ENCODE results near the gene DNAJC5G. TPM values are rescaled to one million over a fixed set of nuclear protein-coding genes. Genes with fewer than 3 reads are reported as not detected.

DNAJC5G gene, protein sequence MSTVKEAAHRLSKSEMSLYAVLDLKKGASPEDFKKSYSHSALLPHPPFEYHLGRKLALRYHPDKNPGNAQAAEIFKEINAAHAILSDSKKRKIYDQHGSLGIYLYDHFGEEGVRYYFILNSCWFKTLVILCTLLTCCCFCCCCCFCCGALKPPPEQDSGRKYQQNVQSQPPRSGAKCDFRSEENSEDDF
- total RNA-seq = not detected

- Mint-ChIP-seq H3K27me3 (peaks cover 10% of the 10 kb centered on the region), H3K9me3 (no peaks in the 10 kb centered on the region), H3K27ac (no peak within 1 kb of the TSS), H3K36me3 (no peaks in the 10 kb centered on the region), H3K4me3 (no peak within 1 kb of the TSS), H3K4me1 (peaks cover 3% of the 10 kb centered on the region)
- no peak for DNase-seq
Measured at GRCh38 chr2:27275211-27276150, at the start of gene DNAJC5G. Gene DNAJC5G, plus strand, starts transcription at chr2:27275433. Its CDS starts 1,296 bp downstream, at chr2:27276729.

DNA sequence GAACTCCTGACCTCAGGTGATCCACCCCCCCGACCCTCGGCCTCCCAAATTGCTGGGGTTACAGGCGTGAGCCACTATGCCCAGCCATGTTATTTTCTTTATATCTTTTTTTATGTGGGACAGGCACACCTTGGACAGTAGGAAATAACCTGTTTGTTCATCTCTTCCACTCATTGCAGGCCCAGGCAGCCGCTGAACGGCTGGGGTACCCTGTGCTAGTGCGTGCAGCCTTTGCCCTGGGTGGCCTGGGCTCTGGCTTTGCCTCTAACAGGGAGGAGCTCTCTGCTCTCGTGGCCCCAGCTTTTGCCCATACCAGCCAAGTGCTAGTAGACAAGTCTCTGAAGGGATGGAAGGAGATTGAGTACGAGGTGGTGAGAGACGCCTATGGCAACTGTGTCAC, 49.7 kb upstream of the DNAJC5G start:
- peaks cover 29% of the 10 kb centered on the region for H3K36me3 Mint-ChIP-seq
- no peaks in the 10 kb centered on the region for H3K9me3 Mint-ChIP-seq
- no peaks in the 10 kb centered on the region for H3K27me3 Mint-ChIP-seq
- no peak overlapping the region for H3K4me3 Mint-ChIP-seq
- peaks cover 6% of the 10 kb centered on the region for H3K4me1 Mint-ChIP-seq
- no peak for DNase-seq
- H3K27ac Mint-ChIP-seq = no peak overlapping the region

GRCh38 chr2:27227501-27227900, 47.7 kb upstream of the DNAJC5G start:
- Mint-ChIP-seq H3K9me3 (no peaks in the 10 kb centered on the region), H3K27me3 (no peaks in the 10 kb centered on the region), H3K27ac (no peak overlapping the region), H3K4me1 (peaks cover 2% of the 10 kb centered on the region), H3K36me3 (peaks cover 22% of the 10 kb centered on the region), H3K4me3 (no peak overlapping the region)
- DNase-seq = no peak

- H3K4me3 Mint-ChIP-seq = no peak overlapping the region
- H3K27ac Mint-ChIP-seq = no peak overlapping the region
- peaks cover 23% of the 10 kb centered on the region for H3K36me3 Mint-ChIP-seq
- no peaks in the 10 kb centered on the region for H3K9me3 Mint-ChIP-seq
- DNase-seq = no peak
- H3K4me1 Mint-ChIP-seq = no peaks in the 10 kb centered on the region
- no peaks in the 10 kb centered on the region for H3K27me3 Mint-ChIP-seq
Measured at GRCh38 chr2:27231921-27232320, 43.3 kb upstream of the DNAJC5G start.

- Mint-ChIP-seq H3K27ac (no peak overlapping the region), H3K4me1 (no peaks in the 10 kb centered on the region), H3K36me3 (peaks cover 29% of the 10 kb centered on the region), H3K4me3 (no peak overlapping the region), H3K9me3 (no peaks in the 10 kb centered on the region), H3K27me3 (no peaks in the 10 kb centered on the region)
- DNase-seq = no peak
Measured at GRCh38 chr2:27233341-27233740, 41.9 kb upstream of the DNAJC5G start.

DNA sequence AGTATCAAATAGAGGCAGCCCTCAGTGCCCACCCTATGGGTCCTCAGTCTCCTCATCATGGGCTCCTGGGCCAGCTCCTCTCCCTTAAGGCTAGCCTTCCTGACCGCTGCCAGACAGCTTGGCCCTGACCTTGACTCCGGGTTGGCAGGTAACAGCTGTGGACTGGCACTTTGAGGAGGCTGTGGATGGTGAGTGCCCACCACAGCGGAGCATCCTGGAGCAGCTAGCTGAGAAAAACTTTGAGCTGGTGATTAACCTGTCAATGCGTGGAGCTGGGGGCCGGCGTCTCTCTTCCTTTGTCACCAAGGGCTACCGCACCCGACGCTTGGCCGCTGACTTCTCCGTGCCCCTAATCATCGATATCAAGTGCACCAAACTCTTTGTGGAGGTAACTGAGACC, 39.1 kb upstream of the DNAJC5G start:
- Mint-ChIP-seq H3K4me3 (no peak overlapping the region), H3K27ac (no peak overlapping the region), H3K9me3 (no peaks in the 10 kb centered on the region), H3K27me3 (no peaks in the 10 kb centered on the region), H3K36me3 (peaks cover 45% of the 10 kb centered on the region), H3K4me1 (no peaks in the 10 kb centered on the region)
- DNase-seq = no peak

GRCh38 chr2:27236626-27237025, 38.6 kb upstream of the DNAJC5G start:
- no peaks in the 10 kb centered on the region for H3K27me3 Mint-ChIP-seq
- H3K4me3 Mint-ChIP-seq = no peak overlapping the region
- no peak for DNase-seq
- peaks cover 42% of the 10 kb centered on the region for H3K36me3 Mint-ChIP-seq
- no peaks in the 10 kb centered on the region for H3K4me1 Mint-ChIP-seq
- H3K9me3 Mint-ChIP-seq = no peaks in the 10 kb centered on the region
- no peak overlapping the region for H3K27ac Mint-ChIP-seq

- Mint-ChIP-seq H3K4me3 (no peak overlapping the region), H3K36me3 (peaks cover 42% of the 10 kb centered on the region), H3K27ac (no peak overlapping the region), H3K27me3 (no peaks in the 10 kb centered on the region), H3K4me1 (no peaks in the 10 kb centered on the region), H3K9me3 (no peaks in the 10 kb centered on the region)
- DNase-seq = no peak
Measured at GRCh38 chr2:27237341-27237945, 37.8 kb upstream of the DNAJC5G start.

- Mint-ChIP-seq H3K4me3 (no peak overlapping the region), H3K9me3 (no peaks in the 10 kb centered on the region), H3K27me3 (no peaks in the 10 kb centered on the region), H3K27ac (no peak overlapping the region), H3K36me3 (peaks cover 32% of the 10 kb centered on the region), H3K4me1 (no peaks in the 10 kb centered on the region)
- DNase-seq = no peak
Measured at GRCh38 chr2:27238976-27239375, 36.3 kb upstream of the DNAJC5G start.

GRCh38 chr2:27240406-27240805, 34.8 kb upstream of the DNAJC5G start:
- H3K4me1 Mint-ChIP-seq = no peaks in the 10 kb centered on the region
- no peak overlapping the region for H3K27ac Mint-ChIP-seq
- H3K36me3 Mint-ChIP-seq = peaks cover 27% of the 10 kb centered on the region
- H3K9me3 Mint-ChIP-seq = no peaks in the 10 kb centered on the region
- no peak overlapping the region for H3K4me3 Mint-ChIP-seq
- DNase-seq = no peak
- H3K27me3 Mint-ChIP-seq = no peaks in the 10 kb centered on the region

DNA sequence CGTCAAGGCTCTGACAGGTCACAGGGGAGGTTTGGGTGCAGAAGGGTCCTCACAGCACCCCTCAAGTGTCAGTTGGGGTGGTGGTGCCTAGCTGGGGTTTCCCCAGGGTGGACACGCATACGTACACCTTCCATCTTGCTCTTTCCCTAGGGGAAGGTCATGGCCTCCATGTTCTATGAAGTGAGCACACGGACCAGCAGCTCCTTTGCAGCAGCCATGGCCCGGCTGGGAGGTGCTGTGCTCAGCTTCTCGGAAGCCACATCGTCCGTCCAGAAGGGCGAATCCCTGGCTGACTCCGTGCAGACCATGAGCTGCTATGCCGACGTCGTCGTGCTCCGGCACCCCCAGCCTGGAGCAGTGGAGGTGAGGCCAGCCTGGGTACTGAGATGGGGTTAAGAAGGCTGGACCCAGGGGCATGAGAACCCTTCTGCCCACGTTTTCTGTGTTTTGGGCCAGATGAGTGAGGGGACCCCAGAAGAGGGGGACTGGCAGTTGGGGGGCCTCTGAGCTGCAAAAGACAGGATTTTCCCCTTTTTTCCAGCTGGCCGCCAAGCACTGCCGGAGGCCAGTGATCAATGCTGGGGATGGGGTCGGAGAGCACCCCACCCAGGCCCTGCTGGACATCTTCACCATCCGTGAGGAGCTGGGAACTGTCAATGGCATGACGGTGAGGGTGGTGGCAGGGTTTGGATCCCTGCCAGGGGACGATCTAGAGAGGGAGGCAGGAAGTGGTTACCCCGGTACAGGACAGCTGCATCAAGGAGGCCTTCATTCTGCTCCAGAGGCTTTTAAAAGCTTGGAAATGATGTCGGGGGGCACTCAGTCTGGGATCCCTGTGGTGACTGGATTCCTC, 33.2 kb upstream of the DNAJC5G start:
- peaks cover 27% of the 10 kb centered on the region for H3K36me3 Mint-ChIP-seq
- H3K4me3 Mint-ChIP-seq = no peak overlapping the region
- DNase-seq = no peak
- H3K27ac Mint-ChIP-seq = no peak overlapping the region
- H3K4me1 Mint-ChIP-seq = no peaks in the 10 kb centered on the region
- H3K27me3 Mint-ChIP-seq = no peaks in the 10 kb centered on the region
- H3K9me3 Mint-ChIP-seq = no peaks in the 10 kb centered on the region

DNA sequence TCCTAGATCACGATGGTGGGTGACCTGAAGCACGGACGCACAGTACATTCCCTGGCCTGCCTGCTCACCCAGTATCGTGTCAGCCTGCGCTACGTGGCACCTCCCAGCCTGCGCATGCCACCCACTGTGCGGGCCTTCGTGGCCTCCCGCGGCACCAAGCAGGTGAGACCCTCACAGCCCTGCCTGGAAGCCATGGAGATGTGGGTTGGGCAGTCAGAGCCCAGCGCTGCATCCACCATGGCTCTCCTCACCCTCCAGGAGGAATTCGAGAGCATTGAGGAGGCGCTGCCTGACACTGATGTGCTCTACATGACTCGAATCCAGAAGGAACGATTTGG, 32.6 kb upstream of the DNAJC5G start:
- H3K4me3 Mint-ChIP-seq = no peak overlapping the region
- H3K9me3 Mint-ChIP-seq = no peaks in the 10 kb centered on the region
- no peak for DNase-seq
- H3K36me3 Mint-ChIP-seq = peaks cover 22% of the 10 kb centered on the region
- H3K27me3 Mint-ChIP-seq = no peaks in the 10 kb centered on the region
- H3K4me1 Mint-ChIP-seq = no peaks in the 10 kb centered on the region
- no peak overlapping the region for H3K27ac Mint-ChIP-seq

GRCh38 chr2:27243391-27244130, 31.7 kb upstream of the DNAJC5G start:
- Mint-ChIP-seq H3K4me3 (no peak overlapping the region), H3K4me1 (no peaks in the 10 kb centered on the region), H3K27me3 (no peaks in the 10 kb centered on the region), H3K9me3 (no peaks in the 10 kb centered on the region), H3K27ac (no peak overlapping the region), H3K36me3 (peaks cover 15% of the 10 kb centered on the region)
- no peak for DNase-seq

- H3K27ac Mint-ChIP-seq = no peak overlapping the region
- H3K4me3 Mint-ChIP-seq = no peak overlapping the region
- H3K4me1 Mint-ChIP-seq = no peaks in the 10 kb centered on the region
- no peaks in the 10 kb centered on the region for H3K9me3 Mint-ChIP-seq
- H3K36me3 Mint-ChIP-seq = peaks cover 9% of the 10 kb centered on the region
- no peaks in the 10 kb centered on the region for H3K27me3 Mint-ChIP-seq
- DNase-seq = no peak
Measured at GRCh38 chr2:27245116-27245515, 30.1 kb upstream of the DNAJC5G start.

Measured in activated naive CD8-positive, alpha-beta T cell treated with anti-CD3 and anti-CD28 coated beads for 36 hours (primary cell).